ENCODE measurements around the gene CYBA. TPM values are rescaled to one million over a fixed set of nuclear protein-coding genes. Genes with fewer than 3 reads are reported as not detected.

CYBA gene
- polyA plus RNA-seq, 1 donor (not counting 4 experiments of a cell fraction or from before 2014, with no cell fraction given), result 4.4 TPM

DNA sequence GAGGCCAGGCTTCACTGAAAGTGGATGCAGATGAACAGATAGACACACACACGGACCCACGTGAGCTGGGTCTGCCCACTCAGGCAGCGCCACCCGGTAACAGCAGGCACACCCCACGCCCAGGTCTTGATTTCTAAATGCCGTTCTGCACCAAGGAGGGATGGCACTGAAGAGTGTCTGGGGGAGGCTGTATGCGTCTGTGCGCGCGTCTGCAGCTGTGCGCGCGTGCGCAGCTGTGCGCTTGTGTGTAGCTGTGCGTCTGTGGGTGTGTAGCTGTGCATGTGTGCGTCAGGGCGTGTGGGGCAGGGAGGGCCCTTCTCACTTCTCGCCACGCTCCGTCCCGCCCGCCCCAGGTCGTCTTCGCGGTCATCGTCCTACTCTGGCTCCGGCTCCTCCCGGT is 28.0 kb downstream of the CYBA start:
- H3K4me2 ChIP-seq (ENCODE audit: control insufficient read depth, extremely low read depth, insufficient read depth, low read depth, low read length), result no peak overlapping the region
- no peak overlapping the region for H3K4me3 ChIP-seq (ENCODE audit: control insufficient read depth in 2 of 3, extremely low read depth in 1 of 3, insufficient read depth in 2 of 3, low read depth in 1 of 3, low read length in 3 of 3)
- H3K27ac ChIP-seq (ENCODE audit: control insufficient read depth, insufficient read depth, low read length), result no peak overlapping the region
- no peaks in the 10 kb centered on the region for H3K4me1 ChIP-seq (ENCODE audit: control insufficient read depth, extremely low read depth, insufficient read depth, low read length)
- dilution Hi-C loops (cut with MboI; ENCODE audit: extremely low pct_ligation_motif_present, low sequenced_read_pairs), result no loop called here
- H3K9me3 ChIP-seq (ENCODE audit: control insufficient read depth, low read depth, low read length), result no peaks in the 10 kb centered on the region
- FAIRE-seq (no peak), DNase-seq (ENCODE audit: low read depth, low spot score) (no peak)
- H2AFZ ChIP-seq (ENCODE audit: control insufficient read depth, low read length), result no peak overlapping the region
- H3K36me3 ChIP-seq (ENCODE audit: control insufficient read depth in 2 of 2, extremely low read depth in 1 of 2, insufficient read depth in 2 of 2, low read length in 2 of 2), result peaks cover 36 to 38% of the 10 kb centered on the region in 2 experiments
- no peak overlapping the region for H3K9ac ChIP-seq (ENCODE audit: control insufficient read depth, extremely low read depth, insufficient read depth, low read length)
- H3K9me1 ChIP-seq (ENCODE audit: control insufficient read depth, extremely low read depth, insufficient read depth, low read length), result no peaks in the 10 kb centered on the region
- no peaks in the 10 kb centered on the region for H3K27me3 ChIP-seq (ENCODE audit: control insufficient read depth, extremely low read depth, insufficient read depth, low read length)
- peaks cover 4% of the 10 kb centered on the region for H4K20me1 ChIP-seq (ENCODE audit: control insufficient read depth, extremely low read depth, insufficient read depth, low read length)
- TF ChIP-seq EZH2 (IDR thresholded peaks at IDR 0.05; ENCODE audit: low read length) (no peak), CTCF (optimal IDR thresholded peaks at IDR 0.05 in 1 of 3, IDR thresholded peaks at IDR 0.05 in 1 of 3, conservative IDR thresholded peaks at IDR 0.05 in 1 of 3; ENCODE audit: extremely low read depth in 1 of 3, insufficient read depth in 2 of 3, low read length in 3 of 3) (no peak)
- peaks cover 3% of the 10 kb centered on the region for H3K79me2 ChIP-seq (ENCODE audit: control insufficient read depth, insufficient read depth, low read length)

- Histone ChIP-seq H3K79me2 (ENCODE audit: control insufficient read depth, insufficient read depth, low read length) (peaks cover 3% of the 10 kb centered on the region), H3K4me1 (ENCODE audit: control insufficient read depth, extremely low read depth, insufficient read depth, low read length) (no peaks in the 10 kb centered on the region), H3K27ac (ENCODE audit: control insufficient read depth, insufficient read depth, low read length) (no peak overlapping the region), H3K9me1 (ENCODE audit: control insufficient read depth, extremely low read depth, insufficient read depth, low read length) (no peaks in the 10 kb centered on the region), H3K4me3 (ENCODE audit: control insufficient read depth in 2 of 3, extremely low read depth in 1 of 3, insufficient read depth in 2 of 3, low read depth in 1 of 3, low read length in 3 of 3) (no peak overlapping the region), H3K36me3 (ENCODE audit: control insufficient read depth in 2 of 2, extremely low read depth in 1 of 2, insufficient read depth in 2 of 2, low read length in 2 of 2) (peaks cover 32 to 34% of the 10 kb centered on the region in 2 experiments), H3K9ac (ENCODE audit: control insufficient read depth, extremely low read depth, insufficient read depth, low read length) (no peak overlapping the region), H3K4me2 (ENCODE audit: control insufficient read depth, extremely low read depth, insufficient read depth, low read depth, low read length) (no peak overlapping the region), H3K9me3 (ENCODE audit: control insufficient read depth, low read depth, low read length) (no peaks in the 10 kb centered on the region), H2AFZ (ENCODE audit: control insufficient read depth, low read length) (no peak overlapping the region), H4K20me1 (ENCODE audit: control insufficient read depth, extremely low read depth, insufficient read depth, low read length) (peaks cover 4% of the 10 kb centered on the region), H3K27me3 (ENCODE audit: control insufficient read depth, extremely low read depth, insufficient read depth, low read length) (no peaks in the 10 kb centered on the region)
- FAIRE-seq (no peak), DNase-seq (ENCODE audit: low read depth, low spot score) (no peak)
- TF ChIP-seq EZH2 (IDR thresholded peaks at IDR 0.05; ENCODE audit: low read length) (no peak), CTCF (optimal IDR thresholded peaks at IDR 0.05 in 1 of 3, IDR thresholded peaks at IDR 0.05 in 1 of 3, conservative IDR thresholded peaks at IDR 0.05 in 1 of 3; ENCODE audit: extremely low read depth in 1 of 3, insufficient read depth in 2 of 3, low read length in 3 of 3) (no peak)
- dilution Hi-C loops (cut with MboI; ENCODE audit: extremely low pct_ligation_motif_present, low sequenced_read_pairs), result no loop called here
Observed at GRCh38 chr16:88622125-88622524, 28.7 kb downstream of the CYBA start.
